Neural crest cell (in vitro differentiated cells): ENCODE results near the gene TLE2. TPM values are rescaled to one million over a fixed set of nuclear protein-coding genes. Genes with fewer than 3 reads are reported as not detected.

Experiments used
- DNase-seq: peaks from one replicate; pipeline ENCODE4 v3.0.0; 2021; ENCODE audit warnings: low read depth, mixed read lengths, low spot score
- H3K27ac Mint-ChIP-seq: one replicate; pipeline ENCODE4 v1.8.0; 2021; ENCODE audit warnings: mild to moderate bottlenecking, mixed read lengths; ENCODE audit not compliant: unreplicated experiment
- H3K27me3 Mint-ChIP-seq: 2 replicates; pipeline ENCODE4 v1.8.0; 2021; ENCODE audit warnings: low read depth, mild to moderate bottlenecking, mixed read lengths
- H3K36me3 Mint-ChIP-seq: 2 replicates; pipeline ENCODE4 v1.8.0; 2021; ENCODE audit warnings: low read depth, mild to moderate bottlenecking, mixed read lengths
- H3K4me1 Mint-ChIP-seq: 2 replicates; pipeline ENCODE4 v1.8.0; 2021; ENCODE audit warnings: mixed read lengths
- H3K4me3 Mint-ChIP-seq: one replicate; pipeline ENCODE4 v1.8.0; 2021; ENCODE audit warnings: mild to moderate bottlenecking, mixed read lengths
- H3K9me3 Mint-ChIP-seq: 2 replicates; pipeline ENCODE4 v1.8.0; 2021; ENCODE audit warnings: mixed read lengths
- CTCF ChIP-seq: fragments of 200-600 bp; sonication (generic); conservative IDR thresholded peaks from 2 replicates; pipeline ENCODE4 v1.5.0; 2021; ENCODE audit warnings: antibody characterized with exemption, mild to moderate bottlenecking
- long read RNA-seq: library from polyadenylated mRNA; unstranded; transcript quantifications from one replicate; pipeline ENCODE4 v2.0.0, GENCODE V29; 2020
- total RNA-seq: library from RNA; stranded (reverse); gene quantifications from 2 replicates; pipeline ENCODE4 v1.2.1, GENCODE V29; 2021

The TLE2 gene
- 0.73 and 1.4 TPM in 2 replicates for total RNA-seq
- long read RNA-seq = 0 reads

- Mint-ChIP-seq H3K36me3 (no peaks in the 10 kb centered on the region), H3K27me3 (peaks cover 96% of the 10 kb centered on the region), H3K9me3 (no peaks in the 10 kb centered on the region), H3K27ac (no peak within 1 kb of the TSS), H3K4me1 (peaks cover 10% of the 10 kb centered on the region), H3K4me3 (peak within 1 kb of the TSS; percentile 42)
- no peak for DNase-seq
- TF ChIP-seq CTCF = no peak
These were observed at the start of gene TLE2 for GRCh38 chr19:3029065-3029923. TSS of gene TLE2 (minus strand) at chr19:3029280. CDS start at chr19:3028904, 376 bp downstream.

GRCh38 chr19:3075605-3076431, 46.7 kb upstream of the TLE2 start:
- peak; percentile 63 for DNase-seq
- Mint-ChIP-seq H3K36me3 (no peaks in the 10 kb centered on the region), H3K27ac (no peak overlapping the region), H3K4me3 (no peak overlapping the region), H3K4me1 (no peaks in the 10 kb centered on the region), H3K9me3 (no peaks in the 10 kb centered on the region), H3K27me3 (peaks cover 28% of the 10 kb centered on the region)
- peak; percentile 90 for TF ChIP-seq CTCF

- no peaks in the 10 kb centered on the region for H3K9me3 Mint-ChIP-seq
- no peak for DNase-seq
- no peaks in the 10 kb centered on the region for H3K36me3 Mint-ChIP-seq
- no peak for TF ChIP-seq CTCF
- H3K4me1 Mint-ChIP-seq = no peaks in the 10 kb centered on the region
- H3K27ac Mint-ChIP-seq = no peak overlapping the region
- H3K4me3 Mint-ChIP-seq = no peak overlapping the region
- H3K27me3 Mint-ChIP-seq = peaks cover 28% of the 10 kb centered on the region
These were observed 45.0 kb upstream of the TLE2 start for GRCh38 chr19:3073931-3074595.

GRCh38 chr19:3073159-3073563, 44.1 kb upstream of the TLE2 start:
- Mint-ChIP-seq H3K4me1 (no peaks in the 10 kb centered on the region), H3K36me3 (no peaks in the 10 kb centered on the region), H3K27me3 (peaks cover 27% of the 10 kb centered on the region), H3K9me3 (no peaks in the 10 kb centered on the region), H3K4me3 (no peak overlapping the region), H3K27ac (no peak overlapping the region)
- TF ChIP-seq CTCF = no peak
- DNase-seq = no peak

GRCh38 chr19:3071768-3072167, 42.7 kb upstream of the TLE2 start:
- Mint-ChIP-seq H3K4me3 (no peak overlapping the region), H3K27ac (no peak overlapping the region), H3K36me3 (no peaks in the 10 kb centered on the region), H3K27me3 (peaks cover 20% of the 10 kb centered on the region), H3K4me1 (no peaks in the 10 kb centered on the region), H3K9me3 (no peaks in the 10 kb centered on the region)
- TF ChIP-seq CTCF = no peak
- no peak for DNase-seq
